Stimulated activated CD4-positive, alpha-beta T cell treated with anti-CD3 and anti-CD28 coated beads, Interleukin-1b, Interleukin-23, amount 100 ng/mL, for 1 hour (primary cell): ENCODE measurements around the gene WNT8B.

ENCODE experiments used
- DNase-seq, 2 donors: peaks; one replicate each; pipeline ENCODE4 v3.0.0-alpha.2; 2020; ENCODE audit warnings: low read depth in 2 of 2

The WNT8B gene

DNA sequence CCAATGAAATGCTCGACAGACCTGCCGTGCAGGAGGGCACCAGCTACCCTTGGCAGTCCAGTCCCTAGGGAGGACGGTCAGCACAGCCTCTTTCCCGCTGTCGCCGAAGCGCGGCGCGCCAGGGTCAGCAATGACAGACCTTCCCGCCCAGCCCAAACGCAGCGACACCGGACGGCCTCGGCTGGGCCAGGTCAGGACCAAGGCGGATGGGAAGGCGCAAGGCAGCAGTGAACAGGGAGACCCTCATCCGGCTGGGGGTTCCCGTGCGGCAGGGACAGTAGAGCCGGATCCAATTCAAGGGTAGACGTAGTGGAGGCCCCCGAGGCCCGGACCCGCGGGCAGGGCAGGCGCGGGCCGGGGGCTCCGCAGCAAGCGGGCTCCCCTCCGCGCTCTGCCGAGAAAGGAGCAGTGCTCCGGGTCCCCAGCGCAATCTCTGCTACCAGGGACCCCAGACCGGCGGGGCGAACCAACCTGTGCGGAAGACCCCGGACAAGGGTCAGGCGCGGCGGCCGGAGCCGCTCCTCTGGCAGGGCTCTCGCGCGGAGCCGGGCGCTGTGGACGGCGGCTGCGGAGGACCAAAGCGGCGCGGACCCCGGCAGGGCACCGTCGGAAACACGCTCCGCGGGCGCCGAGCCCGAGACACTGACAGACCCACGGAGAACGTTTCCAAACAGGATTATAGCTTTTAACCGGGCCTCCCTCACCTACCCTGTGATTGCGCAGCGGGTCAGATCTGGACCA, 56.7 kb downstream of the WNT8B start, which contains the start of gene SEC31B:
TSS of gene SEC31B (minus strand) at position 551 of the 741 bp plus-strand sequence. CDS start 2,909 bp downstream, outside the sequence.
- no peak for DNase-seq

GRCh38 chr10:100520811-100521210, 58.0 kb downstream of the WNT8B start:
- DNase-seq, result no peak

GRCh38 chr10:100522107-100522801, 59.4 kb downstream of the WNT8B start:
- no peak for DNase-seq

GRCh38 chr10:100522945-100523344, 60.1 kb downstream of the WNT8B start:
- DNase-seq, result no peak

GRCh38 chr10:100524206-100524605, 61.4 kb downstream of the WNT8B start:
- DNase-seq, result no peak

- DNase-seq, result no peak
Observed at GRCh38 chr10:100524638-100525037, 61.8 kb downstream of the WNT8B start.

DNA sequence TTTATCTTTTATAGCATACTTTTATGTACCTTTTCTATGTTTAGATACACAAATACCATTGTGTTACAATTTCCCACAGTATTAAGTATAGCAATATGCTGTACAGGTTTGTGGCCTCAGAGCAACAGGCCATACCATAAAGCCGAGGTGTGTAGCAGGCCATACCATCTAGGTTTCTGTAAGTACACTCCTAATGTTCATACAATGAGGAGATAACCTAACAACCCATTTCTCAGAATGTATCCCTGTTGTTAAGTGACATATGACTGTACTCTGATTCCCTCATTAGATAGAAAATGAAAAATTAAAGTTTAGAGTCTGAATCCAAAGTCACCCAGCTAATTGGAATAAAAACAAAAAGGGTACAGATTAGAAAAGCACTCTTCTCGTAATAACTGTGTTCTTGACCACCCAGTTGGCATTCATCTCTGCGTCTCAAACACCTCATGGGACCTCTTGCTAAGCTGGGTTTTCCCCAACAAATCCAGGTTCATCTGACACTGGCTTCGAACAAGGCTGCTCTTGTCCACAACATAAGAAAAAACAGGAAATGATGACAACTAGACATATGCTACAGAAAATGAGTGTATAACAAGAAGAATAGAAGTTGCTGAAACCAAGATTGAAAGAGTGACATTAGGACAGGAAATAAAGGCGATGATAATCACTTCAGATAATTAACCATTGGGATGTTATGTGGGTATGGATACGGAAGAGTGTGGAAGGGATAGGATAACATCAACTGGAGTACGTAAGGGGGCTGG, 65.5 kb downstream of the WNT8B start:
- DNase-seq, result no peak

DNA sequence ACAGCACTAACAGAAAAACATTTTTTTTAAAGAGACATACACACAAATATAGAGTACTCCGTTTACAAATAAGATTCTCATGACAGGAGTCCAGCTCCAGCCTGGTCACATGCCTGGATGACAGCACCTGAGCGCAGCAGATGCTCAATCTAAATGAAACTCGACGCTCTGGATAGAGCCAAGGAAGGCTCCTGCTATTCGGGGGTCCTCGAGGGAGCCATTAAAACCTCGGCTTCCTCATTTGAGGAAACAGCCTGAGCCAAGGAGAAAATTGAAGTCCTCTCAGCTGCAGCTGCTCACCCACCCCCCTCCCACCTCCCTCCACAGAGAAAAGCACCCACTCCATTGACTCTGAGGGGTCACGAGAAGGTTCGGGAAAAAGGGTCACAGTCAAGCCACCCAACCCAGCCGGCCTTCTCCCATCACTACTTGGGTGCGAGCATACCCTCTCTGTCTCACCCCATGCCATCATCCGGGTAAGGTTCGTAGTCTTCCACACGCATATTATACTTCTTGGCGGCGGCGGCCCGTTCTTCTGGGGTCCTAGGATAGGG, 66.2 kb downstream of the WNT8B start:
- no peak for DNase-seq

DNA sequence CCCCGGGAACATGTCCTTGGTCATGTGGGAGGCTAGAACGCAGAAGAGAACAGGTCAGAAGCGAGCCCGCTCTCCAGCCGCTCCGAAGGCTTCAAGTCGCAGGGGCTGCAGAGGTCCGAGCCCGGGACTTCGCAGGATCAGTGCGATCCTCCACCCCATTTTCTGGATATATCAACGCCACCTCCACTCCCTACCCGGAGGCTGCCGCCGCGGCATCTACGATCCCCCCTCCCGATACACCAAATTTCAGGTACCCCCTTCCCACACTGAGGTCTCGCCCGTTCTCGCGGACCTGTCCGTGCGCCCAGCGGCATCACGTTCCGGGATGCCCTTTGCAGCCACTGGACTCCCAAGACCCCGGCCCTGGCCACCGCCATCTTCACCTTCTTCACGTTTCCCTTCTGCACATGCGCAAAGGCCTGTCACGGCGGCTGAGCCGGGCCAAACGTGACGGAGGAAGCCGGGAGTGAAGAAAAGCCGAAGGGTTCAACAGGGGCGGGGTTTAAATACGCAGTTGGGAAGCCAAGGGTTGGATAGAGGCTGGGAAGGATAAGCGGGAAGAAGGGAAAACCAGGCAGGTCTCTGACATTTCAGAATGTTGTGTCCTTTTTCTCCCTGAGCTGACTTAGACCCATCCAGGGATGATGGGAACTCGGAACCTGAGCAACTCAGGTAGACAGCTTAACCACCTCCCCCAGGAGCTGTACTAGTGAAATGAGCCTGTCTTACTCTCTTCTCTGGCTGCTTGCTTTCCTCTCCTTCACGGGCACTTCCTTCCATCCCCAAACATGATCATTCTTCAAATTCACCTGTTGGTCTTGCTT, 66.9 kb downstream of the WNT8B start, which contains the start of gene NDUFB8:
TSS of gene NDUFB8 (minus strand) at position 397 of the 824 bp plus-strand sequence. CDS start at position 377, 20 bp downstream.
- peak; percentile 70 to 75 for DNase-seq

- DNase-seq, result no peak
Observed at GRCh38 chr10:100531761-100532160, 69.0 kb downstream of the WNT8B start.
